Neural progenitor cell (in vitro differentiated cells): ENCODE results near the gene PNP. TPM values are rescaled to one million over a fixed set of nuclear protein-coding genes. Genes with fewer than 3 reads are reported as not detected.
"Not testable (repeated sequence)": the region's sequence is repeated elsewhere in the genome, so short reads cannot be mapped to it uniquely, and the experiment has no call there.

Source experiments
- DNase-seq: peaks from one replicate; pipeline ENCODE4 v3.0.0-alpha.2; 2016; ENCODE audit warnings: low spot score
- H2AFZ ChIP-seq: fragments of 200-600 bp; sonication (generic); replicated peaks from 2 replicates; pipeline ENCODE4 v1.6.1; 2016; ENCODE audit warnings: antibody characterized with exemption
- H3F3A ChIP-seq: fragments of 200-600 bp; sonication (generic); 2 replicates; pipeline ENCODE4 v1.6.1; 2016; ENCODE audit warnings: antibody characterized with exemption, low read depth
- H3K27ac ChIP-seq: fragments of 200-600 bp; sonication (generic); 2 replicates; pipeline ENCODE4 v1.5.1; 2016; ENCODE audit warnings: mild to moderate bottlenecking
- H3K27me3 ChIP-seq: fragments of 200-600 bp; sonication (generic); 2 replicates; pipeline ENCODE4 v1.6.1; 2016; ENCODE audit warnings: mild to moderate bottlenecking, moderate library complexity
- H3K36me3 ChIP-seq: fragments of 200-600 bp; sonication (generic); 2 replicates; pipeline ENCODE4 v1.5.1; 2016
- H3K4me1 ChIP-seq: fragments of 200-600 bp; sonication (generic); 2 replicates; pipeline ENCODE4 v1.6.1; 2016; ENCODE audit warnings: mixed run types
- H3K4me2 ChIP-seq: fragments of 200-600 bp; sonication (generic); 2 replicates; pipeline ENCODE4 v1.6.1; 2016
- H3K4me3 ChIP-seq: fragments of 200-600 bp; sonication (generic); 2 replicates; pipeline ENCODE4 v1.5.1; 2016
- H3K79me2 ChIP-seq: fragments of 200-600 bp; sonication (generic); 2 replicates; pipeline ENCODE4 v1.6.1; 2016; ENCODE audit warnings: low read depth
- H3K9ac ChIP-seq: fragments of 200-600 bp; sonication (generic); 2 replicates; pipeline ENCODE4 v1.6.1; 2016
- H3K9me3 ChIP-seq: fragments of 200-600 bp; sonication (generic); 2 replicates; pipeline ENCODE4 v1.5.1; 2016; ENCODE audit warnings: low read depth
- H4K20me1 ChIP-seq: fragments of 200-600 bp; sonication (generic); 2 replicates; pipeline ENCODE4 v1.6.1; 2016; ENCODE audit warnings: low read depth
- H3K27ac Mint-ChIP-seq: 3 replicates; pipeline ENCODE4 v1.8.0; 2021; ENCODE audit warnings: mixed read lengths
- H3K27me3 Mint-ChIP-seq: 2 replicates; pipeline ENCODE4 v1.8.0; 2022; ENCODE audit warnings: low read depth, mild to moderate bottlenecking, inconsistent platforms, moderate library complexity, mixed read lengths; ENCODE audit not compliant: insufficient read depth
- H3K36me3 Mint-ChIP-seq: 3 replicates; pipeline ENCODE4 v1.8.0; 2021; ENCODE audit warnings: mixed read lengths
- H3K4me1 Mint-ChIP-seq: 3 replicates; pipeline ENCODE4 v1.8.0; 2021; ENCODE audit warnings: mixed read lengths
- H3K4me3 Mint-ChIP-seq: 3 replicates; pipeline ENCODE4 v1.8.0; 2021; ENCODE audit warnings: mild to moderate bottlenecking, moderate library complexity, mixed read lengths
- H3K9me3 Mint-ChIP-seq: 3 replicates; pipeline ENCODE4 v1.8.0; 2020; ENCODE audit warnings: mixed read lengths
- CTCF ChIP-seq: fragments of 200-600 bp; sonication (generic); IDR thresholded peaks from 2 replicates; pipeline ENCODE4 v1.5.1; 2017; ENCODE audit warnings: antibody characterized with exemption, mild to moderate bottlenecking
- EZH2 ChIP-seq: fragments of 200-600 bp; sonication (generic); IDR thresholded peaks from 2 replicates; pipeline ENCODE4 v1.6.1; 2017; ENCODE audit warnings: antibody characterized with exemption, mild to moderate bottlenecking, moderate library complexity
- EZH2phosphoT487 ChIP-seq: fragments of 200-600 bp; sonication (generic); IDR thresholded peaks from 2 replicates; pipeline ENCODE4 v1.6.1; 2017; ENCODE audit warnings: antibody characterized with exemption
- total RNA-seq: library from RNA; depleted of rRNA; stranded (reverse); fragments of >200 nt; gene quantifications from 2 replicates; pipeline ENCODE4 v1.2.3, GENCODE V29; 2015; ENCODE audit warnings: low replicate concordance

Gene PNP
- total RNA-seq, 1 donor from 2014 or later = 43.6 TPM

- no peaks in the 10 kb centered on the region for H3K27me3 ChIP-seq
- no peaks in the 10 kb centered on the region for H3K4me1 ChIP-seq
- Mint-ChIP-seq H3K9me3 (no peaks in the 10 kb centered on the region), H3K27me3 (no peaks in the 10 kb centered on the region), H3K36me3 (peaks cover 25% of the 10 kb centered on the region), H3K4me3 (no peak overlapping the region), H3K27ac (no peak overlapping the region), H3K4me1 (no peaks in the 10 kb centered on the region)
- H3K9me3 ChIP-seq = no peaks in the 10 kb centered on the region
- no peak overlapping the region for H3K27ac ChIP-seq
- no peak overlapping the region for H3K4me3 ChIP-seq
- peaks cover 9% of the 10 kb centered on the region for H3K36me3 ChIP-seq
- no peak for TF ChIP-seq CTCF
- TF ChIP-seq EZH2 = no peak
- no peak for TF ChIP-seq EZH2phosphoT487
- H3F3A ChIP-seq = peaks cover 2% of the 10 kb centered on the region
- H3K9ac ChIP-seq = no peak overlapping the region
- H2AFZ ChIP-seq = no peak overlapping the region
- no peaks in the 10 kb centered on the region for H4K20me1 ChIP-seq
- no peaks in the 10 kb centered on the region for H3K79me2 ChIP-seq
- H3K4me2 ChIP-seq = no peak overlapping the region
- DNase-seq = no peak
Observed at GRCh38 chr14:20446889-20447288, 22.3 kb upstream of the PNP start.

GRCh38 chr14:20452831-20453230 is 16.4 kb upstream of the PNP start:
- peaks cover 46% of the 10 kb centered on the region for H3K79me2 ChIP-seq
- H3K9me3 Mint-ChIP-seq, H3K9me3 ChIP-seq, H3K27ac ChIP-seq, H3K27me3 ChIP-seq, H3K27me3 Mint-ChIP-seq, H4K20me1 ChIP-seq, DNase-seq, H3K4me3 ChIP-seq, H3K4me1 Mint-ChIP-seq, H3K27ac Mint-ChIP-seq, H3K4me1 ChIP-seq, H3K4me2 ChIP-seq, H2AFZ ChIP-seq, H3K9ac ChIP-seq: not testable (repeated sequence)
- H3K36me3 Mint-ChIP-seq = peaks cover 22% of the 10 kb centered on the region
- peak overlapping the region; percentile 72 for H3K4me3 Mint-ChIP-seq
- peaks cover 30% of the 10 kb centered on the region for H3F3A ChIP-seq
- peaks cover 16% of the 10 kb centered on the region for H3K36me3 ChIP-seq

- H3K9ac ChIP-seq = peak within 1 kb of the TSS; percentile 93
- no peaks in the 10 kb centered on the region for H3K9me3 Mint-ChIP-seq
- no peaks in the 10 kb centered on the region for H3K9me3 ChIP-seq
- peaks cover 7% of the 10 kb centered on the region for H3K36me3 ChIP-seq
- DNase-seq = peak; percentile 100
- H3K27ac Mint-ChIP-seq = no peak within 1 kb of the TSS
- H3K27ac ChIP-seq = peak within 1 kb of the TSS; percentile 99
- H3K4me3 ChIP-seq = peak within 1 kb of the TSS; percentile 84
- H3K4me2 ChIP-seq = peak within 1 kb of the TSS; percentile 85
- no peak within 1 kb of the TSS for H3K4me3 Mint-ChIP-seq
- no peaks in the 10 kb centered on the region for H3K27me3 Mint-ChIP-seq
- no peaks in the 10 kb centered on the region for H3K4me1 ChIP-seq
- H2AFZ ChIP-seq = peak within 1 kb of the TSS; percentile 94
- no peaks in the 10 kb centered on the region for H3K27me3 ChIP-seq
- H4K20me1 ChIP-seq = peaks cover under 1% of the 10 kb centered on the region
- peaks cover 20% of the 10 kb centered on the region for H3K36me3 Mint-ChIP-seq
- H3K4me1 Mint-ChIP-seq = peaks cover 1% of the 10 kb centered on the region
- peaks cover 49% of the 10 kb centered on the region for H3F3A ChIP-seq
- H3K79me2 ChIP-seq = peaks cover 51% of the 10 kb centered on the region
- TF ChIP-seq EZH2 (no peak), EZH2phosphoT487 (no peak), CTCF (no peak)
Observed at GRCh38 chr14:20454516-20455354, 14.5 kb upstream of the PNP start, which contains the start of the genes APEX1 and OSGEP. Gene APEX1 (plus strand): TSS chr14:20455226. CDS start chr14:20455646, 420 bp downstream. Gene OSGEP (minus strand): TSS chr14:20454812. CDS start chr14:20454683, 129 bp downstream.
